Right ventricle myocardium inferior (tissue), 1 donor: ENCODE data around the gene FAM131C. TPM values are rescaled to one million over a fixed set of nuclear protein-coding genes. Genes with fewer than 3 reads are reported as not detected.

Experiments used
- ATAC-seq: fragments of 200-7000 bp; cut with Tn5 transposase; one replicate; pipeline ENCODE4 v1.9.1; 2020; ENCODE audit warnings: mild to moderate bottlenecking, moderate library complexity
- DNase-seq: peaks from one replicate; pipeline ENCODE4 v3.0.0; 2021; ENCODE audit errors: missing footprints
- intact Hi-C: fragments of 100-400 bp; cut with DNase I; formaldehyde crosslinking; loops from one replicate; pipeline ENCODE4 v1.11.0; 2022
- total RNA-seq: library from RNA; stranded (reverse); fragmentation: NEBNext Ultra II Directional; extraction: Animal tissue kit (Norgen Biotek cat#: 25700); gene quantifications from one replicate; pipeline ENCODE4 v1.2.1, GENCODE V29; 2021
- donor health status: DM: no; HTN: yes; CAD: no; lungs with severe emphysema.

FAM131C gene
- total RNA-seq, 1 donor from 2014 or later = 5.9 TPM

GRCh38 chr1:16081636-16082035 is 8.2 kb upstream of the FAM131C start:
- ATAC-seq = no peak
- intact Hi-C loops = loop anchor here (2.0 kb wide), 1 partner anchor 73 kb away; no protein-coding TSS in a partner anchor
- DNase-seq = no peak

- intact Hi-C loops = no loop called here
- no peak for DNase-seq
- no peak for ATAC-seq
Observed at GRCh38 chr1:16080422-16081150, 7.1 kb upstream of the FAM131C start.

GRCh38 chr1:16078925-16079656 is 5.6 kb upstream of the FAM131C start:
- DNase-seq (peak; percentile 65), ATAC-seq (peak; percentile 71)
- intact Hi-C loops = loop anchor here (1.0 to 5.0 kb wide), 3 partner anchors 108 to 288 kb away; partner anchors contain the start of gene SZRD1

- DNase-seq (peak; percentile 11), ATAC-seq (no peak)
- intact Hi-C loops = loop anchor here (2.0 to 5.0 kb wide), 2 partner anchors 167 to 290 kb away; partner anchors contain the start of gene SZRD1
Observed at GRCh38 chr1:16077406-16078245, 4.2 kb upstream of the FAM131C start.

- ATAC-seq = peak; percentile 41
- intact Hi-C loops = loop anchor here (5.0 kb wide), 1 partner anchor 290 kb away; the partner anchor contains the start of gene SZRD1
Observed at GRCh38 chr1:16076865-16077238, 3.4 kb upstream of the FAM131C start.

GRCh38 chr1:16076031-16076864 is 2.8 kb upstream of the FAM131C start:
- intact Hi-C loops = loop anchor here (5.0 kb wide), 1 partner anchor 291 kb away; the partner anchor contains the start of gene SZRD1
- ATAC-seq (no peak), DNase-seq (no peak)

More at GRCh38 chr1:16076865-16077238, 3.4 kb upstream of the FAM131C start:
- no peak for DNase-seq

- no peak for ATAC-seq
- no peak for DNase-seq
- intact Hi-C loops = loop anchor here (5.0 kb wide), 1 partner anchor 292 kb away; the partner anchor contains the start of gene SZRD1
Observed at GRCh38 chr1:16075337-16076030, 2.0 kb upstream of the FAM131C start.

GRCh38 chr1:16074217-16074616 is 766 bp upstream of the FAM131C start:
- no peak for ATAC-seq
- DNase-seq = no peak
- intact Hi-C loops = no loop called here

- DNase-seq (no peak), ATAC-seq (no peak)
- intact Hi-C loops = no loop called here
Observed at GRCh38 chr1:16072616-16073484, 601 bp downstream of the FAM131C start.

- intact Hi-C loops = no loop called here
- ATAC-seq (no peak), DNase-seq (no peak)
Observed at GRCh38 chr1:16072095-16072494, 1.4 kb downstream of the FAM131C start.

GRCh38 chr1:16071614-16072013 is 1.8 kb downstream of the FAM131C start:
- ATAC-seq = no peak
- intact Hi-C loops = no loop called here

GRCh38 chr1:16070640-16071355 is 2.7 kb downstream of the FAM131C start:
- intact Hi-C loops = no loop called here
- DNase-seq (no peak), ATAC-seq (no peak)

More at GRCh38 chr1:16071614-16072013, 1.8 kb downstream of the FAM131C start:
- DNase-seq = no peak

GRCh38 chr1:16068356-16069270 is 4.8 kb downstream of the FAM131C start:
- intact Hi-C loops = no loop called here
- ATAC-seq (peak; percentile 82), DNase-seq (peak; percentile 82)

- no peak for DNase-seq
- ATAC-seq = no peak
- intact Hi-C loops = no loop called here
Observed at GRCh38 chr1:16067933-16068332, 5.5 kb downstream of the FAM131C start.
